HL-60 (cell line): ENCODE measurements around the gene FGA.

Experiments used
- CTCF ChIP-seq: IDR thresholded peaks from one replicate; pipeline ENCODE4 v1.5.1; 2011; ENCODE audit warnings: low read length, control low read depth, inconsistent platforms; ENCODE audit not compliant: insufficient read depth
- GABPA ChIP-seq: IDR thresholded peaks from 2 replicates; pipeline ENCODE4 v1.6.1; 2012; ENCODE audit warnings: low read depth
- POLR2AphosphoS5 ChIP-seq: IDR thresholded peaks from 2 replicates; pipeline ENCODE4 v1.6.1; 2012; ENCODE audit warnings: low read depth
- SPI1 ChIP-seq: IDR thresholded peaks from 2 replicates; pipeline ENCODE4 v1.6.1; 2012; ENCODE audit warnings: low read depth, mild to moderate bottlenecking, borderline replicate concordance
- TF ChIP-seq, protein P1 (sequence below): IDR thresholded peaks from 2 replicates; pipeline ENCODE4 v1.6.1; 2012; ENCODE audit warnings: low read depth; ENCODE audit not compliant: insufficient replicate concordance

GRCh38 chr4:154616287-154616686, 25.7 kb upstream of the FGA start:
- TF ChIP-seq CTCF (no peak), POLR2AphosphoS5 (no peak), GABPA (no peak), SPI1 (no peak)
- TF ChIP-seq, protein P1, sequence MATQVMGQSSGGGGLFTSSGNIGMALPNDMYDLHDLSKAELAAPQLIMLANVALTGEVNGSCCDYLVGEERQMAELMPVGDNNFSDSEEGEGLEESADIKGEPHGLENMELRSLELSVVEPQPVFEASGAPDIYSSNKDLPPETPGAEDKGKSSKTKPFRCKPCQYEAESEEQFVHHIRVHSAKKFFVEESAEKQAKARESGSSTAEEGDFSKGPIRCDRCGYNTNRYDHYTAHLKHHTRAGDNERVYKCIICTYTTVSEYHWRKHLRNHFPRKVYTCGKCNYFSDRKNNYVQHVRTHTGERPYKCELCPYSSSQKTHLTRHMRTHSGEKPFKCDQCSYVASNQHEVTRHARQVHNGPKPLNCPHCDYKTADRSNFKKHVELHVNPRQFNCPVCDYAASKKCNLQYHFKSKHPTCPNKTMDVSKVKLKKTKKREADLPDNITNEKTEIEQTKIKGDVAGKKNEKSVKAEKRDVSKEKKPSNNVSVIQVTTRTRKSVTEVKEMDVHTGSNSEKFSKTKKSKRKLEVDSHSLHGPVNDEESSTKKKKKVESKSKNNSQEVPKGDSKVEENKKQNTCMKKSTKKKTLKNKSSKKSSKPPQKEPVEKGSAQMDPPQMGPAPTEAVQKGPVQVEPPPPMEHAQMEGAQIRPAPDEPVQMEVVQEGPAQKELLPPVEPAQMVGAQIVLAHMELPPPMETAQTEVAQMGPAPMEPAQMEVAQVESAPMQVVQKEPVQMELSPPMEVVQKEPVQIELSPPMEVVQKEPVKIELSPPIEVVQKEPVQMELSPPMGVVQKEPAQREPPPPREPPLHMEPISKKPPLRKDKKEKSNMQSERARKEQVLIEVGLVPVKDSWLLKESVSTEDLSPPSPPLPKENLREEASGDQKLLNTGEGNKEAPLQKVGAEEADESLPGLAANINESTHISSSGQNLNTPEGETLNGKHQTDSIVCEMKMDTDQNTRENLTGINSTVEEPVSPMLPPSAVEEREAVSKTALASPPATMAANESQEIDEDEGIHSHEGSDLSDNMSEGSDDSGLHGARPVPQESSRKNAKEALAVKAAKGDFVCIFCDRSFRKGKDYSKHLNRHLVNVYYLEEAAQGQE = no peak
